Measurements from ENCODE around the gene ARHGEF28. TPM values are rescaled to one million over a fixed set of nuclear protein-coding genes. Genes with fewer than 3 reads are reported as not detected.

The ARHGEF28 gene
- total RNA-seq, 1 experiment from 2014 or later, result 0.57 TPM

- no peak overlapping the region for H3K23ac ChIP-seq (ENCODE audit: insufficient read length, low read depth, low read length)
- no peaks in the 10 kb centered on the region for H3K79me1 ChIP-seq (ENCODE audit: insufficient read depth, low read depth, low read length, poor library complexity, severe bottlenecking)
- H4K8ac ChIP-seq (replicated peaks; ENCODE audit: insufficient read length, low read depth, low read length), result no peak overlapping the region
- H3K23me2 ChIP-seq (ENCODE audit: insufficient read length, low read depth, low read length, poor library complexity, severe bottlenecking), result no peaks in the 10 kb centered on the region
- no peak overlapping the region for H2BK120ac ChIP-seq (ENCODE audit: low read depth, low read length, poor library complexity, severe bottlenecking)
- no peak for DNase-seq
- Mint-ChIP-seq H3K27ac (no peak overlapping the region), H3K9me3 (peaks cover 32 to 34% of the 10 kb centered on the region in 2 experiments), H3K4me1 (no peaks in the 10 kb centered on the region), H3K27me3 (ENCODE audit: low read depth) (no peaks in the 10 kb centered on the region), H3K4me3 (no peak overlapping the region), H3K36me3 (ENCODE audit: insufficient read depth in 1 of 3, low read depth in 3 of 3) (peaks cover 5 to 16% (median 14%) of the 10 kb centered on the region in 3 experiments)
- H3K18ac ChIP-seq (ENCODE audit: insufficient read length, low read depth, low read length), result no peak overlapping the region
- no peak overlapping the region for H2BK12ac ChIP-seq (ENCODE audit: insufficient read length, low read depth, low read length)
- H3K9me3 ChIP-seq (ENCODE audit: control insufficient read depth, low read depth, low read length), result no peaks in the 10 kb centered on the region
- TF ChIP-seq CTCF (conservative IDR thresholded peaks at IDR 0.05), result no peak
- no peak overlapping the region for H3T11ph ChIP-seq (ENCODE audit: low read length)
- no peak overlapping the region for H2AFZ ChIP-seq (ENCODE audit: low read length)
- H3K14ac ChIP-seq (ENCODE audit: insufficient read depth, low read length), result no peak overlapping the region
- H2AK5ac ChIP-seq (ENCODE audit: insufficient read length, low read length), result no peak overlapping the region
- no peak overlapping the region for H3K56ac ChIP-seq (ENCODE audit: insufficient read length, low read depth, low read length)
- H3K79me2 ChIP-seq (ENCODE audit: insufficient read depth, low read length), result no peaks in the 10 kb centered on the region
- no peaks in the 10 kb centered on the region for H3K4me1 ChIP-seq (ENCODE audit: insufficient read depth, low read length)
- no peak overlapping the region for H4K5ac ChIP-seq (ENCODE audit: insufficient read length, low read depth, low read length)
- no peak overlapping the region for H4K91ac ChIP-seq (ENCODE audit: insufficient read length, low read depth, low read length)
- no peak overlapping the region for H3K9ac ChIP-seq (ENCODE audit: extremely low read depth, insufficient read length, low read length)
- no peak overlapping the region for H3K4ac ChIP-seq (ENCODE audit: low read depth, low read length)
- H4K20me1 ChIP-seq (ENCODE audit: control insufficient read depth, insufficient read depth, insufficient read length), result no peaks in the 10 kb centered on the region
- no peak overlapping the region for H2BK5ac ChIP-seq (ENCODE audit: insufficient read length, low read length)
- H2BK20ac ChIP-seq (ENCODE audit: low read depth, low read length, poor library complexity, severe bottlenecking), result no peak overlapping the region
- H3K4me2 ChIP-seq (ENCODE audit: insufficient read depth, insufficient read length, low read length), result no peak overlapping the region
- no peak overlapping the region for H2BK15ac ChIP-seq (ENCODE audit: low read depth, low read length)
- no peaks in the 10 kb centered on the region for H3K27me3 ChIP-seq (ENCODE audit: insufficient read depth, low read length)
- no peak overlapping the region for H3K27ac ChIP-seq (ENCODE audit: insufficient read length, low read depth, low read length)
- no CpG with 5 or more reads among the region's 2 CpGs for WGBS (ENCODE audit: extremely low coverage, insufficient read length, low lambda C conversion rate)
These were observed 138.6 kb downstream of the ARHGEF28 start for GRCh38 chr5:73764586-73764985.
